K562 (cell line): ENCODE data around the gene SND1. TPM values are rescaled to one million over a fixed set of nuclear protein-coding genes. Genes with fewer than 3 reads are reported as not detected.

Experiments used
- ARHGAP35 ChIP-seq: fragments of 450-650 bp; IDR thresholded peaks from 2 replicates; pipeline ENCODE4 v1.6.1; 2018; ENCODE audit not compliant: partially characterized antibody
- CCNT2 ChIP-seq: IDR thresholded peaks from 2 replicates; pipeline ENCODE4 v1.6.1; 2011; ENCODE audit warnings: borderline replicate concordance, low read depth, mild to moderate bottlenecking, moderate library complexity, mixed read lengths, low read length; ENCODE audit not compliant: insufficient read length; ENCODE audit errors: extremely low read depth
- GTF2B ChIP-seq: IDR thresholded peaks from 2 replicates; pipeline ENCODE4 v1.6.1; 2011; ENCODE audit not compliant: insufficient read length; ENCODE audit errors: extremely low read depth
- GTF2F1 ChIP-seq: IDR thresholded peaks from 2 replicates; pipeline ENCODE4 v1.6.1; 2011; ENCODE audit warnings: low read depth, low read length, improper control_type of control experiment
- IRF2 ChIP-seq: sonication (generic); formaldehyde crosslinking; IDR thresholded peaks from 2 replicates; pipeline ENCODE4 v1.8.1; 2022; ENCODE audit warnings: mild to moderate bottlenecking, missing genetic modification reagents
- KLF6 ChIP-seq: fragments of 250-450 bp; sonication (Bioruptor Pico); IDR thresholded peaks from 2 replicates; pipeline ENCODE4 v1.4.0; 2020; ENCODE audit warnings: mild to moderate bottlenecking, moderate library complexity, borderline replicate concordance
- NELFE ChIP-seq: IDR thresholded peaks from 2 replicates; pipeline ENCODE4 v1.6.1; 2011; ENCODE audit warnings: mild to moderate bottlenecking; ENCODE audit not compliant: insufficient read depth, insufficient read length
- NR4A1 ChIP-seq, 2 experiments: fragments of 250-450 bp in 1 of 2; fragments of 450-650 bp in 1 of 2; sonication (Bioruptor Pico) in 1 of 2; IDR thresholded peaks; 2 replicates each; pipeline versions ENCODE4 v1.4.0 to v1.6.1; 2016 to 2020; ENCODE audit warnings: mild to moderate bottlenecking in 2 of 2, missing compliant biosample characterization in 1 of 2, missing genetic modification characterization in 1 of 2, moderate library complexity in 1 of 2
- SAFB2 ChIP-seq: fragments of 200-400 bp; formaldehyde crosslinking; IDR thresholded peaks from 2 replicates; pipeline ENCODE4 v1.6.1; 2018; ENCODE audit warnings: borderline replicate concordance, low read length, low read depth, moderate library complexity; ENCODE audit not compliant: severe bottlenecking
- SREBF1 ChIP-seq: fragments of 150-350 bp; IDR thresholded peaks from 2 replicates; pipeline ENCODE4 v1.6.1; 2014; ENCODE audit warnings: antibody characterized with exemption, low read depth, low read length, borderline replicate concordance
- SRSF7 ChIP-seq: fragments of 200-400 bp; formaldehyde crosslinking; optimal IDR thresholded peaks from 2 replicates; pipeline ENCODE3; 2017; ENCODE audit warnings: mild to moderate bottlenecking, low read depth, low read length
- TAL1 ChIP-seq: fragments of 450-650 bp; IDR thresholded peaks from 2 replicates; pipeline ENCODE4 v1.6.1; 2016; ENCODE audit warnings: mild to moderate bottlenecking
- TEAD2 ChIP-seq: fragments of 450-650 bp; IDR thresholded peaks from 2 replicates; pipeline ENCODE4 v1.6.1; 2016; ENCODE audit warnings: missing genetic modification characterization, control low read depth, missing compliant biosample characterization
- VEZF1 ChIP-seq: fragments of 200-800 bp; sonication (Bioruptor generic); IDR thresholded peaks from 2 replicates; pipeline ENCODE4 v1.6.1; 2017; ENCODE audit warnings: missing genetic modification characterization, missing compliant biosample characterization
- ZBTB40 ChIP-seq, 2 experiments: fragments of 450-650 bp in 1 of 2; sonication (generic) in 1 of 2; formaldehyde crosslinking in 1 of 2; IDR thresholded peaks; 2 replicates each; pipeline versions ENCODE4 v1.7.1 to v1.9.0; 2016 to 2022; ENCODE audit warnings: inconsistent platforms in 1 of 2, mild to moderate bottlenecking in 1 of 2, missing genetic modification reagents in 1 of 2
- ZSCAN29 ChIP-seq: fragments of 450-650 bp; IDR thresholded peaks from 2 replicates; pipeline ENCODE4 v1.6.1; 2017
- polyA plus RNA-seq, 8 experiments: library from polyadenylated mRNA; depleted of rRNA in 4 of 8; stranded (reverse) in 5 of 8; unstranded in 3 of 8; fragments of >200 nt; fragmentation: Nextera tagmentation in 2 of 8; fragmentation: Illumina TruSeq in 1 of 8; extraction: Ambion mirVana in 2 of 8; extraction: Trizol in 1 of 8; gene quantifications; 2 replicates each; pipeline versions ENCODE4 v1.2.1 to v1.2.3, GENCODE V29; 2011 to 2014; ENCODE audit warnings: inconsistent platforms in 1 of 8, missing spikeins in 1 of 8
- total RNA-seq, 7 experiments: library from RNA; depleted of rRNA in 6 of 7; stranded (reverse); fragments of >200 nt in 6 of 7; fragmentation: Illumina TruSeq in 2 of 7; extraction: Trizol in 2 of 7; gene quantifications; 2 replicates each; pipeline versions ENCODE4 v1.2.1 to v1.2.3, GENCODE V29; 2011 to 2021; ENCODE audit warnings: low replicate concordance in 1 of 7

SND1 gene
- total and polyA plus RNA-seq, 9 of the 15 experiments (the other 6 are each of a cell fraction or from before 2014, with no cell fraction given), result 46.5 to 307 (median 191) TPM

- 0 out of 2 replicates have a peak, but pooled peaks have one; percentile 24 for TF ChIP-seq ZBTB40 (IDR thresholded peaks at IDR 0.05)
- no peak for TF ChIP-seq ZBTB40 (CRISPR knock-in tag; IDR thresholded peaks at IDR 0.05)
- no peak for TF ChIP-seq SAFB2
- TF ChIP-seq NELFE, result no peak
- TF ChIP-seq IRF2 (CRISPR knock-in tag), result no peak
- TF ChIP-seq NR4A1 (CRISPR knock-in tag; IDR thresholded peaks at IDR 0.05), result no peak
- 0 out of 2 replicates have a peak, but pooled peaks have one; percentile 32 for TF ChIP-seq NR4A1 (tag; IDR thresholded peaks at IDR 0.05)
- no peak for TF ChIP-seq SRSF7
- TF ChIP-seq ZSCAN29, result no peak
- TF ChIP-seq GTF2B, result no peak
- TF ChIP-seq VEZF1 (CRISPR knock-in tag), result no peak; the same call in 1 of the 2 replicates
- TF ChIP-seq ARHGAP35, result no peak
- TF ChIP-seq TEAD2 (tag), result no peak
- TF ChIP-seq KLF6, result no peak
- peak; percentile 83 for TF ChIP-seq TAL1
- no peak for TF ChIP-seq SREBF1
- TF ChIP-seq CCNT2, result peak; percentile 78
- no peak for TF ChIP-seq GTF2F1
Measured at GRCh38 chr7:127822822-127823508, 171.0 kb downstream of the SND1 start (continued).
